ENCODE data around the gene ALPK1.

GRCh38 chr4:112328734-112329130 is 31.6 kb downstream of the ALPK1 start:
- TF ChIP-seq CTCF (IDR thresholded peaks at IDR 0.05) (no peak), POLR2A (IDR thresholded peaks at IDR 0.05) (no peak)

Data from tibial nerve (tissue), 3 donors.